OCI-LY7 (cell line): ENCODE measurements around the gene SCAMP2.

Source experiments
- EZH2phosphoT487 ChIP-seq: fragments of 200-600 bp; sonication (generic); IDR thresholded peaks from 2 replicates; pipeline ENCODE4 v1.6.1; 2018; ENCODE audit warnings: low read depth, borderline replicate concordance, mild to moderate bottlenecking, mixed run types, antibody characterized with exemption, low read length, moderate library complexity, mixed read lengths
- TF ChIP-seq, protein P1 (sequence below): fragments of 200-600 bp; sonication (generic); conservative IDR thresholded peaks from 2 replicates; pipeline ENCODE4 v1.5.1; 2014; ENCODE audit warnings: mild to moderate bottlenecking, antibody characterized with exemption, low read length, moderate library complexity, mixed read lengths

DNA sequence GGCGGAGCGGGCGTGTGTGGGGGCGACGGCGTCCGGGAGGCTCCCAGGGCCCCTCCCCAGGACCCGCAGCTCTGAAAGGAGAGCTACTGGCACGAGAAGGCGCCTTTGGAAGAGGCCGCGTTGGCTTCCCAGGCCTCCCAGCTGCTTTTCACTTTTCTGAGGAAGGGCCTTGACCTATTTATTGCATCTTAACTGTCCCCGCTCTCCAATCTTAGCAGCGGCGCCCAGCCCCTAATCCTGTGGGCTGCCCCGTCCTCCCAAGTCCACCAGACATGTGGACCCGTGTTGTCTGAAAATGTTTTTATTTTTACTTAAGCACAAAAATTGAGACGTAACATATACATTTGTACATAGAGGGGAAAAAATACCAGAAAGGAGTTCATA lies 29.7 kb downstream of the SCAMP2 start:
- TF ChIP-seq, protein P1, sequence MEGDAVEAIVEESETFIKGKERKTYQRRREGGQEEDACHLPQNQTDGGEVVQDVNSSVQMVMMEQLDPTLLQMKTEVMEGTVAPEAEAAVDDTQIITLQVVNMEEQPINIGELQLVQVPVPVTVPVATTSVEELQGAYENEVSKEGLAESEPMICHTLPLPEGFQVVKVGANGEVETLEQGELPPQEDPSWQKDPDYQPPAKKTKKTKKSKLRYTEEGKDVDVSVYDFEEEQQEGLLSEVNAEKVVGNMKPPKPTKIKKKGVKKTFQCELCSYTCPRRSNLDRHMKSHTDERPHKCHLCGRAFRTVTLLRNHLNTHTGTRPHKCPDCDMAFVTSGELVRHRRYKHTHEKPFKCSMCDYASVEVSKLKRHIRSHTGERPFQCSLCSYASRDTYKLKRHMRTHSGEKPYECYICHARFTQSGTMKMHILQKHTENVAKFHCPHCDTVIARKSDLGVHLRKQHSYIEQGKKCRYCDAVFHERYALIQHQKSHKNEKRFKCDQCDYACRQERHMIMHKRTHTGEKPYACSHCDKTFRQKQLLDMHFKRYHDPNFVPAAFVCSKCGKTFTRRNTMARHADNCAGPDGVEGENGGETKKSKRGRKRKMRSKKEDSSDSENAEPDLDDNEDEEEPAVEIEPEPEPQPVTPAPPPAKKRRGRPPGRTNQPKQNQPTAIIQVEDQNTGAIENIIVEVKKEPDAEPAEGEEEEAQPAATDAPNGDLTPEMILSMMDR = 0 out of 2 replicates have a peak, but pooled peaks have one; percentile 55
- no peak for TF ChIP-seq EZH2phosphoT487
